GM12878 (cell line): Measurements from ENCODE around the gene CLCA2. TPM values are rescaled to one million over a fixed set of nuclear protein-coding genes. Genes with fewer than 3 reads are reported as not detected.

Source experiments
- ATAC-seq: fragments of 200-7000 bp; cut with Tn5 transposase; 3 replicates; pipeline ENCODE4 v1.9.1; 2020; ENCODE audit warnings: mild to moderate bottlenecking, moderate library complexity
- BruUV-seq: library from RNA; stranded (reverse); fragments of 400-500 nt; replicated peaks from 2 replicates; lab custom pipeline; 2021; lab: Mats Ljungman, UMichigan
- CTCF ChIA-PET: fragments of 300-600 bp; sonication (Branson Sonifier 250); formaldehyde crosslinking; extraction: SDS; loops from one replicate; lab custom pipeline; 2021; ENCODE audit warnings: inconsistent platforms; lab: Yijun Ruan, JAX
- POLR2A ChIA-PET: fragments of 350-600 bp; formaldehyde crosslinking; extraction: SDS; loops from one replicate; lab custom pipeline; 2021; ENCODE audit warnings: inconsistent platforms; lab: Charles Lee
- RAD21 ChIA-PET: fragments of 300-600 bp; sonication (Branson Sonifier 250); formaldehyde crosslinking; loops from one replicate; lab custom pipeline; 2023; ENCODE audit warnings: antibody characterized with exemption; ENCODE audit not compliant: unreplicated experiment; lab: Charles Lee
- SMC1A ChIA-PET: fragments of 300-600 bp; sonication (Branson Sonifier 250); formaldehyde crosslinking; loops from one replicate; lab custom pipeline; 2023; ENCODE audit not compliant: unreplicated experiment, uncharacterized antibody; lab: Charles Lee
- DNase-seq: peaks from one replicate; pipeline ENCODE4 v3.0.0-alpha.2; 2011; ENCODE audit warnings: low read depth, low spot score
- FAIRE-seq: peaks from 3 replicates; lab custom pipeline; 2011; peaks lifted over from hg19 to GRCh38; lab: Jason Lieb, UNC
- H2AFZ ChIP-seq: 2 replicates; pipeline ENCODE4 v1.6.0; 2011; ENCODE audit warnings: low read depth, low read length, control low read depth; ENCODE audit not compliant: control insufficient read depth
- H3K27ac ChIP-seq: 2 replicates; pipeline ENCODE4 v1.5.1; 2011; ENCODE audit warnings: control low read depth; ENCODE audit not compliant: control insufficient read depth, insufficient read depth
- H3K27me3 ChIP-seq, 2 experiments: replicated peaks in 1 of 2; 2 replicates each; pipeline versions ENCODE4 v1.6.0 to v1.6.1; 2011; ENCODE audit warnings: low read length in 1 of 2; ENCODE audit not compliant: control insufficient read depth in 2 of 2, insufficient read depth in 2 of 2
- H3K36me3 ChIP-seq, 2 experiments: 2 replicates each; pipeline ENCODE4 v1.5.1; 2011; ENCODE audit warnings: low read length in 1 of 2; ENCODE audit not compliant: control insufficient read depth in 2 of 2, insufficient read depth in 2 of 2
- H3K4me1 ChIP-seq: 2 replicates; pipeline ENCODE4 v1.6.1; 2011; ENCODE audit warnings: mild to moderate bottlenecking, low read length, moderate library complexity, mixed read lengths; ENCODE audit not compliant: control insufficient read depth, insufficient read depth
- H3K4me2 ChIP-seq: 2 replicates; pipeline ENCODE4 v1.6.0; 2011; ENCODE audit warnings: control low read depth; ENCODE audit not compliant: control insufficient read depth, insufficient read depth
- H3K4me3 ChIP-seq: fragments of 200-600 bp; sonication (generic); 2 replicates; pipeline ENCODE4 v1.5.1; 2016
- H3K79me2 ChIP-seq: 2 replicates; pipeline ENCODE4 v1.6.0; 2011; ENCODE audit warnings: low read length; ENCODE audit not compliant: control insufficient read depth, insufficient read depth
- H3K9ac ChIP-seq: 2 replicates; pipeline ENCODE4 v1.8.0; 2011; ENCODE audit warnings: low read length, control low read depth, mixed read lengths; ENCODE audit not compliant: control insufficient read depth, insufficient read depth
- H3K9me3 ChIP-seq: replicated peaks from 3 replicates; pipeline ENCODE4 v1.5.1; 2011; ENCODE audit warnings: mild to moderate bottlenecking, low read length; ENCODE audit not compliant: control insufficient read depth, insufficient read depth
- H4K20me1 ChIP-seq: 2 replicates; pipeline ENCODE4 v1.6.0; 2011; ENCODE audit not compliant: control insufficient read depth, insufficient read depth
- CBX3 ChIP-seq: fragments of 200-600 bp; sonication (generic); IDR thresholded peaks from 2 replicates; pipeline ENCODE4 v1.6.1; 2016; ENCODE audit warnings: low read depth, borderline replicate concordance
- CBX5 ChIP-seq: sonication (generic); IDR thresholded peaks from 2 replicates; pipeline ENCODE4 v1.6.1; 2016; ENCODE audit warnings: low read depth, moderate library complexity, mild to moderate bottlenecking, inconsistent platforms
- CHD2 ChIP-seq: IDR thresholded peaks from 2 replicates; pipeline ENCODE4 v1.6.1; 2011; ENCODE audit warnings: low read depth, low read length, improper control_type of control experiment, borderline replicate concordance
- CREM ChIP-seq: IDR thresholded peaks from 2 replicates; pipeline ENCODE4 v1.6.1; 2014; ENCODE audit warnings: antibody characterized with exemption, low read depth
- LARP7 ChIP-seq: fragments of 450-650 bp; IDR thresholded peaks from 2 replicates; pipeline ENCODE4 v1.6.1; 2017; ENCODE audit warnings: mild to moderate bottlenecking
- MTA3 ChIP-seq: IDR thresholded peaks from 2 replicates; pipeline ENCODE4 v1.6.1; 2012; ENCODE audit warnings: low read length, inconsistent platforms, borderline replicate concordance
- NR2F1 ChIP-seq: fragments of 450-650 bp; conservative IDR thresholded peaks from 2 replicates; pipeline ENCODE4 v1.6.1; 2017; ENCODE audit warnings: mild to moderate bottlenecking
- RAD51 ChIP-seq: fragments of 450-650 bp; IDR thresholded peaks from 2 replicates; pipeline ENCODE4 v1.6.1; 2016; ENCODE audit warnings: moderate library complexity, mild to moderate bottlenecking, inconsistent platforms
- RFX5 ChIP-seq: IDR thresholded peaks from 2 replicates; pipeline ENCODE4 v1.6.1; 2011; ENCODE audit warnings: low read depth, low read length, improper control_type of control experiment
- ZBED1 ChIP-seq: IDR thresholded peaks from 2 replicates; pipeline ENCODE4 v1.6.1; 2016; ENCODE audit warnings: borderline replicate concordance
- WGBS: methylation state at CpG from one replicate; pipeline ENCODE4 v1.1.6; 2016; ENCODE audit warnings: low lambda C conversion rate; ENCODE audit not compliant: insufficient replicate concordance, insufficient coverage; ENCODE audit errors: missing lambda C conversion rate; 5-methylcytosine and 5-hydroxymethylcytosine counted together
- in situ Hi-C: fragments of 300-500 bp; cut with MboI; formaldehyde crosslinking; loops from 9 replicates; pipeline ENCODE4 v1.14.3; 2018; ENCODE audit warnings: mixed read lengths
- intact Hi-C: fragments of 100-400 bp; cut with micrococcal nuclease; formaldehyde crosslinking; loops from one replicate; pipeline ENCODE4 v1.14.2; 2022; ENCODE audit not compliant: unreplicated experiment
- polyA plus RNA-seq, 11 experiments: library from polyadenylated mRNA; depleted of rRNA in 4 of 11; unstranded in 6 of 11; stranded (reverse) in 5 of 11; fragments of >200 nt; fragmentation: Nextera tagmentation in 4 of 11; fragmentation: Illumina TruSeq in 1 of 11; extraction: Ambion mirVana in 4 of 11; extraction: Trizol in 1 of 11; gene quantifications; 1 replicate in 1 of 11; 2 replicates in 10 of 11; pipeline versions ENCODE4 v1.2.1 to v1.2.3, GENCODE V29; 2011 to 2016; ENCODE audit warnings: inconsistent platforms in 2 of 11, missing spikeins in 2 of 11, low read depth in 1 of 11
- total RNA-seq, 4 experiments: library from RNA; depleted of rRNA in 3 of 4; stranded (reverse); fragments of >200 nt in 3 of 4; fragmentation: Illumina TruSeq in 1 of 4; extraction: Trizol in 1 of 4; gene quantifications; 2 replicates each; pipeline versions ENCODE4 v1.2.1 to v1.2.3, GENCODE V29; 2013 to 2021
- TF ChIP-seq, protein P1 (sequence below): IDR thresholded peaks from 2 replicates; pipeline ENCODE4 v1.6.1; 2011; ENCODE audit warnings: low read depth, mild to moderate bottlenecking, low read length, moderate library complexity, borderline replicate concordance; ENCODE audit errors: extremely low read depth
- TF ChIP-seq, protein P2 (sequence below): fragments of 450-650 bp; IDR thresholded peaks from 2 replicates; pipeline ENCODE4 v1.6.1; 2017; ENCODE audit warnings: mild to moderate bottlenecking, low read depth, inconsistent platforms; ENCODE audit not compliant: poor library complexity, severe bottlenecking
- TF ChIP-seq, protein P3 (sequence below): fragments of 450-650 bp; IDR thresholded peaks from 2 replicates; pipeline ENCODE4 v1.6.1; 2017; ENCODE audit warnings: mild to moderate bottlenecking, moderate library complexity
- TF ChIP-seq, protein P4 (sequence below), 3 experiments: IDR thresholded peaks in 2 of 3; conservative IDR thresholded peaks in 1 of 3; 2 replicates each; pipeline ENCODE4 v1.5.1; 2011; ENCODE audit warnings: low read depth in 3 of 3, low read length in 3 of 3, mild to moderate bottlenecking in 3 of 3, control low read depth in 2 of 3, moderate library complexity in 2 of 3, inconsistent platforms in 1 of 3, mixed read lengths in 1 of 3; ENCODE audit not compliant: control insufficient read depth in 2 of 3, insufficient read depth in 1 of 3; ENCODE audit errors: extremely low read depth in 1 of 3
- TF ChIP-seq, protein P5 (sequence below): IDR thresholded peaks from 2 replicates; pipeline ENCODE4 v1.6.1; 2012; ENCODE audit warnings: low read depth, low read length, improper control_type of control experiment

CLCA2 gene
- total and polyA plus RNA-seq, 10 of the 15 experiments (the other 5 are each of a cell fraction or from before 2014, with no cell fraction given) = 0.01 to 0.20 (median 0.08) TPM; not detected in 6

DNA sequence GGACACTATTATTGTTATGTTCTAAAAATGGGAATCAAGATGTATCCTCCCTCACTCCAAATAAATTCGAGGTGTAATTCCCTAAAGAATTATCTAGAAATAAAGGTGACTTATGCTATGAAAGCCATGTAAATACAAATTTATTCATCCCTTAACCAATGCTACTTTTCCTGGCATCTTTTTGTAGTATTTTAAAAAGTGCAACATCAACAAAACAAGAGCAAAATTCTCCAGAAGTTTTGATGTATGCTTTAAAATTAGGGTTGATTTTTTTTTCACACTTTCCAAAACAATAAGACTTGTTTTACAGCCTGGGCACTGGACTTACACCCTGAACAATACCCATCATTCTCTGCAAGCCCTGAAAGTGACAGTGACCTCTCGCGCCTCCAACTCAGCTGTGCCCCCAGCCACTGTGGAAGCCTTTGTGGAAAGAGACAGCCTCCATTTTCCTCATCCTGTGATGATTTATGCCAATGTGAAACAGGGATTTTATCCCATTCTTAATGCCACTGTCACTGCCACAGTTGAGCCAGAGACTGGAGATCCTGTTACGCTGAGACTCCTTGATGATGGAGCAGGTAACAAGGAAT is 23.3 kb downstream of the CLCA2 start:
- H3K36me3 ChIP-seq = no peaks in the 10 kb centered on the region
- intact Hi-C loops (no loop called here), in situ Hi-C loops (no loop called here)
- H3K4me2 ChIP-seq = no peak overlapping the region
- RAD21 ChIA-PET = no interaction called here
- FAIRE-seq = no peak
- no peaks in the 10 kb centered on the region for H3K27me3 ChIP-seq
- H3K4me3 ChIP-seq = no peak overlapping the region
- WGBS = 59% methylated on average over 4 of the region's 4 CpGs
- H3K27ac ChIP-seq = no peak overlapping the region
- ATAC-seq = no peak
- no peaks in the 10 kb centered on the region for H3K79me2 ChIP-seq
- POLR2A ChIA-PET = no interaction called here
- no peaks in the 10 kb centered on the region for H3K9me3 ChIP-seq
- H3K4me1 ChIP-seq = no peaks in the 10 kb centered on the region
- no peak overlapping the region for H3K9ac ChIP-seq
- H2AFZ ChIP-seq = no peak overlapping the region
- SMC1A ChIA-PET = interaction anchor here (0.6 to 0.7 kb wide), 2 partner anchors 143 to 227 kb away, joined by 3 read pairs; no protein-coding TSS in a partner anchor
- CTCF ChIA-PET = no interaction called here
- DNase-seq = no peak
- H4K20me1 ChIP-seq = no peaks in the 10 kb centered on the region
- BruUV-seq = no TSS peak
- TF ChIP-seq CBX5 (no peak), CREM (no peak), ZBED1 (no peak), NR2F1 (no peak), CHD2 (no peak), RAD51 (no peak), LARP7 (no peak), RFX5 (no peak), MTA3 (no peak), CBX3 (no peak)
- TF ChIP-seq, protein P1, sequence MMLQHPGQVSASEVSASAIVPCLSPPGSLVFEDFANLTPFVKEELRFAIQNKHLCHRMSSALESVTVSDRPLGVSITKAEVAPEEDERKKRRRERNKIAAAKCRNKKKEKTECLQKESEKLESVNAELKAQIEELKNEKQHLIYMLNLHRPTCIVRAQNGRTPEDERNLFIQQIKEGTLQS = no peak
- TF ChIP-seq, protein P2, sequence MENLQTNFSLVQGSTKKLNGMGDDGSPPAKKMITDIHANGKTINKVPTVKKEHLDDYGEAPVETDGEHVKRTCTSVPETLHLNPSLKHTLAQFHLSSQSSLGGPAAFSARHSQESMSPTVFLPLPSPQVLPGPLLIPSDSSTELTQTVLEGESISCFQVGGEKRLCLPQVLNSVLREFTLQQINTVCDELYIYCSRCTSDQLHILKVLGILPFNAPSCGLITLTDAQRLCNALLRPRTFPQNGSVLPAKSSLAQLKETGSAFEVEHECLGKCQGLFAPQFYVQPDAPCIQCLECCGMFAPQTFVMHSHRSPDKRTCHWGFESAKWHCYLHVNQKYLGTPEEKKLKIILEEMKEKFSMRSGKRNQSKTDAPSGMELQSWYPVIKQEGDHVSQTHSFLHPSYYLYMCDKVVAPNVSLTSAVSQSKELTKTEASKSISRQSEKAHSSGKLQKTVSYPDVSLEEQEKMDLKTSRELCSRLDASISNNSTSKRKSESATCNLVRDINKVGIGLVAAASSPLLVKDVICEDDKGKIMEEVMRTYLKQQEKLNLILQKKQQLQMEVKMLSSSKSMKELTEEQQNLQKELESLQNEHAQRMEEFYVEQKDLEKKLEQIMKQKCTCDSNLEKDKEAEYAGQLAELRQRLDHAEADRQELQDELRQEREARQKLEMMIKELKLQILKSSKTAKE = no peak
- TF ChIP-seq, protein P3, sequence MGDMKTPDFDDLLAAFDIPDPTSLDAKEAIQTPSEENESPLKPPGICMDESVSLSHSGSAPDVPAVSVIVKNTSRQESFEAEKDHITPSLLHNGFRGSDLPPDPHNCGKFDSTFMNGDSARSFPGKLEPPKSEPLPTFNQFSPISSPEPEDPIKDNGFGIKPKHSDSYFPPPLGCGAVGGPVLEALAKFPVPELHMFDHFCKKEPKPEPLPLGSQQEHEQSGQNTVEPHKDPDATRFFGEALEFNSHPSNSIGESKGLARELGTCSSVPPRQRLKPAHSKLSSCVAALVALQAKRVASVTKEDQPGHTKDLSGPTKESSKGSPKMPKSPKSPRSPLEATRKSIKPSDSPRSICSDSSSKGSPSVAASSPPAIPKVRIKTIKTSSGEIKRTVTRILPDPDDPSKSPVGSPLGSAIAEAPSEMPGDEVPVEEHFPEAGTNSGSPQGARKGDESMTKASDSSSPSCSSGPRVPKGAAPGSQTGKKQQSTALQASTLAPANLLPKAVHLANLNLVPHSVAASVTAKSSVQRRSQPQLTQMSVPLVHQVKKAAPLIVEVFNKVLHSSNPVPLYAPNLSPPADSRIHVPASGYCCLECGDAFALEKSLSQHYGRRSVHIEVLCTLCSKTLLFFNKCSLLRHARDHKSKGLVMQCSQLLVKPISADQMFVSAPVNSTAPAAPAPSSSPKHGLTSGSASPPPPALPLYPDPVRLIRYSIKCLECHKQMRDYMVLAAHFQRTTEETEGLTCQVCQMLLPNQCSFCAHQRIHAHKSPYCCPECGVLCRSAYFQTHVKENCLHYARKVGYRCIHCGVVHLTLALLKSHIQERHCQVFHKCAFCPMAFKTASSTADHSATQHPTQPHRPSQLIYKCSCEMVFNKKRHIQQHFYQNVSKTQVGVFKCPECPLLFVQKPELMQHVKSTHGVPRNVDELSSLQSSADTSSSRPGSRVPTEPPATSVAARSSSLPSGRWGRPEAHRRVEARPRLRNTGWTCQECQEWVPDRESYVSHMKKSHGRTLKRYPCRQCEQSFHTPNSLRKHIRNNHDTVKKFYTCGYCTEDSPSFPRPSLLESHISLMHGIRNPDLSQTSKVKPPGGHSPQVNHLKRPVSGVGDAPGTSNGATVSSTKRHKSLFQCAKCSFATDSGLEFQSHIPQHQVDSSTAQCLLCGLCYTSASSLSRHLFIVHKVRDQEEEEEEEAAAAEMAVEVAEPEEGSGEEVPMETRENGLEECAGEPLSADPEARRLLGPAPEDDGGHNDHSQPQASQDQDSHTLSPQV = no peak
- TF ChIP-seq, protein P4, sequence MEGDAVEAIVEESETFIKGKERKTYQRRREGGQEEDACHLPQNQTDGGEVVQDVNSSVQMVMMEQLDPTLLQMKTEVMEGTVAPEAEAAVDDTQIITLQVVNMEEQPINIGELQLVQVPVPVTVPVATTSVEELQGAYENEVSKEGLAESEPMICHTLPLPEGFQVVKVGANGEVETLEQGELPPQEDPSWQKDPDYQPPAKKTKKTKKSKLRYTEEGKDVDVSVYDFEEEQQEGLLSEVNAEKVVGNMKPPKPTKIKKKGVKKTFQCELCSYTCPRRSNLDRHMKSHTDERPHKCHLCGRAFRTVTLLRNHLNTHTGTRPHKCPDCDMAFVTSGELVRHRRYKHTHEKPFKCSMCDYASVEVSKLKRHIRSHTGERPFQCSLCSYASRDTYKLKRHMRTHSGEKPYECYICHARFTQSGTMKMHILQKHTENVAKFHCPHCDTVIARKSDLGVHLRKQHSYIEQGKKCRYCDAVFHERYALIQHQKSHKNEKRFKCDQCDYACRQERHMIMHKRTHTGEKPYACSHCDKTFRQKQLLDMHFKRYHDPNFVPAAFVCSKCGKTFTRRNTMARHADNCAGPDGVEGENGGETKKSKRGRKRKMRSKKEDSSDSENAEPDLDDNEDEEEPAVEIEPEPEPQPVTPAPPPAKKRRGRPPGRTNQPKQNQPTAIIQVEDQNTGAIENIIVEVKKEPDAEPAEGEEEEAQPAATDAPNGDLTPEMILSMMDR (IDR thresholded peaks at IDR 0.05 in 2 of 3, conservative IDR thresholded peaks at IDR 0.05 in 1 of 3; ENCODE audit: control insufficient read depth in 2 of 3, extremely low read depth in 1 of 3, insufficient read depth in 1 of 3, low read depth in 3 of 3, low read length in 3 of 3) = no peak
- TF ChIP-seq, protein P5, sequence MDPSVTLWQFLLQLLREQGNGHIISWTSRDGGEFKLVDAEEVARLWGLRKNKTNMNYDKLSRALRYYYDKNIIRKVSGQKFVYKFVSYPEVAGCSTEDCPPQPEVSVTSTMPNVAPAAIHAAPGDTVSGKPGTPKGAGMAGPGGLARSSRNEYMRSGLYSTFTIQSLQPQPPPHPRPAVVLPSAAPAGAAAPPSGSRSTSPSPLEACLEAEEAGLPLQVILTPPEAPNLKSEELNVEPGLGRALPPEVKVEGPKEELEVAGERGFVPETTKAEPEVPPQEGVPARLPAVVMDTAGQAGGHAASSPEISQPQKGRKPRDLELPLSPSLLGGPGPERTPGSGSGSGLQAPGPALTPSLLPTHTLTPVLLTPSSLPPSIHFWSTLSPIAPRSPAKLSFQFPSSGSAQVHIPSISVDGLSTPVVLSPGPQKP = no peak
